Mesendoderm (in vitro differentiated cells): ENCODE results near the gene MYO1B.
"Not testable (repeated sequence)": the region's sequence is repeated elsewhere in the genome, so short reads cannot be mapped to it uniquely, and the experiment has no call there.

Experiments
- DNase-seq: peaks from one replicate; pipeline ENCODE4 v3.0.0; 2013
- H2AK5ac ChIP-seq: 2 replicates; pipeline ENCODE4 v1.6.1; 2013; ENCODE audit warnings: low read length, inconsistent platforms
- H2BK120ac ChIP-seq: 2 replicates; pipeline ENCODE4 v1.6.1; 2013; ENCODE audit warnings: low read depth, mild to moderate bottlenecking, low read length, moderate library complexity, mixed read lengths
- H2BK15ac ChIP-seq: replicated peaks from 2 replicates; pipeline ENCODE4 v1.6.1; 2013; ENCODE audit warnings: low read depth, mild to moderate bottlenecking, moderate library complexity
- H2BK5ac ChIP-seq: 2 replicates; pipeline ENCODE4 v1.6.1; 2013; ENCODE audit warnings: low read length, inconsistent platforms
- H3K18ac ChIP-seq: 2 replicates; pipeline ENCODE4 v1.6.1; 2013; ENCODE audit warnings: mild to moderate bottlenecking, low read length, mixed read lengths
- H3K23ac ChIP-seq: one replicate; pipeline ENCODE4 v1.6.1; 2013; ENCODE audit warnings: low read length
- H3K27ac ChIP-seq: 2 replicates; pipeline ENCODE4 v1.5.1; 2013; ENCODE audit warnings: low read depth, mild to moderate bottlenecking, inconsistent platforms, low read length, moderate library complexity
- H3K27me3 ChIP-seq: 2 replicates; pipeline ENCODE4 v1.6.1; 2013; ENCODE audit warnings: low read length, control low read depth, mild to moderate bottlenecking, inconsistent platforms; ENCODE audit not compliant: insufficient read depth, poor library complexity
- H3K36me3 ChIP-seq: 2 replicates; pipeline ENCODE4 v1.6.1; 2013; ENCODE audit warnings: low read length, inconsistent platforms; ENCODE audit not compliant: control insufficient read depth, insufficient read depth
- H3K4ac ChIP-seq: one replicate; pipeline ENCODE4 v1.6.1; 2013; ENCODE audit warnings: low read depth, mild to moderate bottlenecking, low read length, moderate library complexity
- H3K4me1 ChIP-seq: 2 replicates; pipeline ENCODE4 v1.6.1; 2013; ENCODE audit warnings: low read depth, low read length, inconsistent platforms; ENCODE audit not compliant: control insufficient read depth
- H3K4me2 ChIP-seq: 2 replicates; pipeline ENCODE4 v1.6.1; 2013; ENCODE audit warnings: low read length
- H3K4me3 ChIP-seq: 2 replicates; pipeline ENCODE4 v1.5.1; 2013; ENCODE audit warnings: mild to moderate bottlenecking, low read length
- H3K56ac ChIP-seq: one replicate; pipeline ENCODE4 v1.6.1; 2013; ENCODE audit warnings: low read length
- H3K79me1 ChIP-seq: 2 replicates; pipeline ENCODE4 v1.6.1; 2013; ENCODE audit warnings: low read length, inconsistent platforms
- H3K79me2 ChIP-seq: 2 replicates; pipeline ENCODE4 v1.6.1; 2013; ENCODE audit warnings: mild to moderate bottlenecking, low read length; ENCODE audit not compliant: control insufficient read depth, insufficient read depth
- H3K9ac ChIP-seq: 2 replicates; pipeline ENCODE4 v1.6.1; 2013; ENCODE audit warnings: low read length, inconsistent platforms
- H4K5ac ChIP-seq: one replicate; pipeline ENCODE4 v1.6.1; 2013; ENCODE audit warnings: low read length
- H4K8ac ChIP-seq: one replicate; pipeline ENCODE4 v1.6.1; 2013; ENCODE audit warnings: low read depth, mild to moderate bottlenecking, control low read depth, low read length, moderate library complexity
- WGBS: extraction: QIAGEN DNeasy Blood & Tissue Kit; methylation state at CpG from one replicate; pipeline ENCODE4 v1.1.7; 2013; ENCODE audit warnings: low lambda C conversion rate, missing lambda C conversion rate; ENCODE audit not compliant: insufficient coverage; ENCODE audit errors: extremely low coverage; 5-methylcytosine and 5-hydroxymethylcytosine counted together

MYO1B gene

DNA sequence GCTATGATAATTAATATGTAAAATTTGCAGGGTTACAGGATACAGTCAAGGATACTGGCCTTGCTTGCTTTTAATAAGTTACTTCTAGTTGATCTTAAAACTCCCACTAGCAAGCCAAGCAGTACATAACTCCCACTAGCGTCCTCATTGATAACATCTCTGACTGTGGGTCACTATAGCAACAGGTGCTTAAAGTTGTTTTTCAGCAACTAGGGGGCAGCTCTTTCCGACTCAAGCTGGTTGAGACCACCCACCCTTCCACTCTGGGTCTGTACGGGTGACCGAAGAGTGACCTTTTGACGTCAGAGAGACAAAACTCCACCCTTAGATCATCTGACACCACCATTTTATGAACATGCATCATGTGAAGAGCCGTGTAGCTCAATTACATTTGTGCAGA is 208.6 kb downstream of the MYO1B start:
- no peak for DNase-seq
- Histone ChIP-seq H3K27me3 (no peaks in the 10 kb centered on the region), H3K18ac (no peak overlapping the region), H3K4ac (no peak overlapping the region), H4K8ac (no peak overlapping the region), H2BK120ac (no peak overlapping the region), H3K4me2 (no peak overlapping the region), H3K27ac (no peak overlapping the region), H4K5ac (no peak overlapping the region), H3K23ac (no peak overlapping the region), H3K56ac (no peak overlapping the region), H3K79me1 (no peaks in the 10 kb centered on the region), H3K79me2 (no peaks in the 10 kb centered on the region), H3K4me1 (no peaks in the 10 kb centered on the region), H2AK5ac (no peak overlapping the region), H3K4me3 (no peak overlapping the region), H3K36me3 (no peaks in the 10 kb centered on the region), H3K9ac (no peak overlapping the region), H2BK15ac (no peak overlapping the region), H2BK5ac (no peak overlapping the region)
- no CpG with 5 or more reads among the region's 6 CpGs for WGBS

DNA sequence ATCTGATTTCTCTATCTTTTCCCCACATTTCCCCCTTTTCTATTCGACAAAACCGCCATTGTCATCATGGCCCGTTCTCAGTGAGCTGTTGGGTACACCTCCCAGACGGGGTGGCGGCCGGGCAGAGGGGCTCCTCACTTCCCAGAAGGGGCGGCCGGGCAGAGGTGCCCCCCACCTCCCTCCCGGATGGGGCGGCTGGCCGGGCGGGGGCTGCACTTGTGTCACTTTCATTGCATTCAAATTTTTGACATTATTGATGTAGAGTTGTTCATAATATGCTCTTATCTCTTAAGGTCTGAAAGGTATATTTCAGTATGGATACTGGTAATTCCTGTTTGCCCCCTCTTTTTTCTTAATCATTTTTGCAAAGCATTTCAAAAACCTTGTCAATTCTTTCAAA is 211.3 kb downstream of the MYO1B start:
- H3K56ac ChIP-seq, H3K79me1 ChIP-seq, H3K27me3 ChIP-seq, H2BK120ac ChIP-seq, H3K4me3 ChIP-seq, H4K5ac ChIP-seq, H3K9ac ChIP-seq, H3K4me2 ChIP-seq, H3K27ac ChIP-seq, H3K18ac ChIP-seq, H3K36me3 ChIP-seq, H3K4ac ChIP-seq, DNase-seq, H4K8ac ChIP-seq, H2BK15ac ChIP-seq, H2BK5ac ChIP-seq, H3K23ac ChIP-seq, H2AK5ac ChIP-seq, H3K79me2 ChIP-seq, H3K4me1 ChIP-seq: not testable (repeated sequence)
- no CpG with 5 or more reads among the region's 12 CpGs for WGBS

DNA sequence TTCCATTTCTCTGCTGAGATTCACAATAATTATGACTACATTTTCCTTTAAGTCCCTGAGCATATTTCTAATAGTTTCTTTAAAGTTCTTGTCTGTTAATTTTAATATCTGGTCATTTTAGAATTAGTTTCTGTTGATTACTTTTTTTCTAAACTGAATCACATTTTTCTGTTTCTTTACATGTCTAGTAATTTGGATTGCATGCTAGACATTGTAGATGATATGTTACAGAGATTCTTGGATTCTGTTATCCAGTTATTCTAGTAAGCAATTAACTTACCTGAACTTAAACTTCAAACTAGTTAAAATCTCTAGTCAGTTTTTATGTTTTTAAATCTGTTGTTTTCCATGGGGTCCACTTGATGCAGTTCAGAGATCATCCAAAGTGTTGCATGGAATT is 214.0 kb downstream of the MYO1B start:
- no peak overlapping the region for H3K56ac ChIP-seq
- no peak overlapping the region for H3K4me2 ChIP-seq
- H3K23ac ChIP-seq, result no peak overlapping the region
- H2BK5ac ChIP-seq, result no peak overlapping the region
- no peak overlapping the region for H3K4me3 ChIP-seq
- no peak overlapping the region for H4K8ac ChIP-seq
- H3K9ac ChIP-seq, result no peak overlapping the region
- no peak overlapping the region for H3K27ac ChIP-seq
- no peak overlapping the region for H3K18ac ChIP-seq
- H3K36me3 ChIP-seq, result no peaks in the 10 kb centered on the region
- H4K5ac ChIP-seq, result no peak overlapping the region
- H3K4me1 ChIP-seq, result no peaks in the 10 kb centered on the region
- no peak overlapping the region for H3K4ac ChIP-seq
- no peak overlapping the region for H2BK120ac ChIP-seq
- no peak overlapping the region for H2BK15ac ChIP-seq
- H3K27me3 ChIP-seq, result no peaks in the 10 kb centered on the region
- H3K79me2 ChIP-seq, result no peaks in the 10 kb centered on the region
- H2AK5ac ChIP-seq, result no peak overlapping the region
- no peaks in the 10 kb centered on the region for H3K79me1 ChIP-seq
- DNase-seq, result no peak

DNA sequence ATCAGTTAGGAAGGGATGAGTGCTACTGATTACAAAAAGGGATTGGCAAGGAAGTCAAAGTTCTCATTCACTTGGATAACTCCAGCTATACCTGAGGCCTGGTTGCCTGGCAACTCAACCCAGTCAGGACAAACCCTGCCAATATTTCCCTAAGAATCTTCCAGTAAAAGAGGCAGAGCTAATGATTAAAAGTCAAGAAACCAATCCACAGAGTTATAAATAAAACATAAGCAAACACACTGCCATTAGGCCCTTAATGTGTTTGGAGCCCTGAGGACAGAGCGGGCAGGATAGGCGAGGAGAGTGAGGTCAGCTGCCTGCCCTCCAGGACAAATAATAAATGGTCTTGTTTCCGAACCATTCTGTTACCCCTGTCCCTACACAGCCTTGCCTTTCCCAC is 217.2 kb downstream of the MYO1B start:
- no peak overlapping the region for H3K4ac ChIP-seq
- no peaks in the 10 kb centered on the region for H3K4me1 ChIP-seq
- no peak overlapping the region for H3K9ac ChIP-seq
- H3K56ac ChIP-seq, result no peak overlapping the region
- H3K23ac ChIP-seq, result no peak overlapping the region
- H3K36me3 ChIP-seq, result no peaks in the 10 kb centered on the region
- H2BK5ac ChIP-seq, result no peak overlapping the region
- H3K79me1 ChIP-seq, result no peaks in the 10 kb centered on the region
- no peak overlapping the region for H3K18ac ChIP-seq
- H4K8ac ChIP-seq, result no peak overlapping the region
- H2BK120ac ChIP-seq, result no peak overlapping the region
- H3K27me3 ChIP-seq, result no peaks in the 10 kb centered on the region
- H4K5ac ChIP-seq, result no peak overlapping the region
- no peak overlapping the region for H3K4me3 ChIP-seq
- no peak overlapping the region for H2AK5ac ChIP-seq
- no peaks in the 10 kb centered on the region for H3K79me2 ChIP-seq
- H3K27ac ChIP-seq, result no peak overlapping the region
- H2BK15ac ChIP-seq, result no peak overlapping the region
- no CpG with 5 or more reads among the region's 3 CpGs for WGBS
- H3K4me2 ChIP-seq, result no peak overlapping the region
- DNase-seq, result no peak

DNA sequence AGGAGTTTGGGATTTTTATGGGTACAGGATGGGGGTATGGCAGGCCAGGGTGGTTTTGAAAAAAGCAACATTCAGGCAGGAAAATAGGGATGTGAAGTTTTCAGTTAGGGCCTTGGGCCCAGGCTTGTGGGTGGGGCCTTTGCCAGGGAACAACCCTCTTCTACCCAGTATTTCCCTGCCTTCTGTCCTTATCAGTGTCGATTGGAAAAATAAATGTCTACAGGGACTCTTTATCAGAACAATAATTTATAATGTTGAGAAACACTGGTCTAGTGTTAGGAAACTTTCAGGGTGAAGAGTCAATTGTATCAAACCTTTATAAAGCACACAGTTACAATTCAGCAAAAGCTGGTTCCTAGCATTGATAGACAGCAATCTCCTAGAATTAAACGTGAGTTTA is 218.6 kb downstream of the MYO1B start:
- H3K23ac ChIP-seq, result no peak overlapping the region
- no peaks in the 10 kb centered on the region for H3K4me1 ChIP-seq
- no peaks in the 10 kb centered on the region for H3K79me1 ChIP-seq
- WGBS, result no CpG with 5 or more reads among the region's 2 CpGs
- H3K18ac ChIP-seq, result no peak overlapping the region
- no peak overlapping the region for H2BK15ac ChIP-seq
- no peaks in the 10 kb centered on the region for H3K79me2 ChIP-seq
- H2BK5ac ChIP-seq, result no peak overlapping the region
- H3K9ac ChIP-seq, result no peak overlapping the region
- H2AK5ac ChIP-seq, result no peak overlapping the region
- no peak overlapping the region for H4K8ac ChIP-seq
- H2BK120ac ChIP-seq, result no peak overlapping the region
- no peak overlapping the region for H3K56ac ChIP-seq
- H3K4me2 ChIP-seq, result no peak overlapping the region
- H4K5ac ChIP-seq, result no peak overlapping the region
- no peaks in the 10 kb centered on the region for H3K36me3 ChIP-seq
- H3K27me3 ChIP-seq, result no peaks in the 10 kb centered on the region
- no peak overlapping the region for H3K4me3 ChIP-seq
- no peak overlapping the region for H3K27ac ChIP-seq
- no peak for DNase-seq
- H3K4ac ChIP-seq, result no peak overlapping the region

DNA sequence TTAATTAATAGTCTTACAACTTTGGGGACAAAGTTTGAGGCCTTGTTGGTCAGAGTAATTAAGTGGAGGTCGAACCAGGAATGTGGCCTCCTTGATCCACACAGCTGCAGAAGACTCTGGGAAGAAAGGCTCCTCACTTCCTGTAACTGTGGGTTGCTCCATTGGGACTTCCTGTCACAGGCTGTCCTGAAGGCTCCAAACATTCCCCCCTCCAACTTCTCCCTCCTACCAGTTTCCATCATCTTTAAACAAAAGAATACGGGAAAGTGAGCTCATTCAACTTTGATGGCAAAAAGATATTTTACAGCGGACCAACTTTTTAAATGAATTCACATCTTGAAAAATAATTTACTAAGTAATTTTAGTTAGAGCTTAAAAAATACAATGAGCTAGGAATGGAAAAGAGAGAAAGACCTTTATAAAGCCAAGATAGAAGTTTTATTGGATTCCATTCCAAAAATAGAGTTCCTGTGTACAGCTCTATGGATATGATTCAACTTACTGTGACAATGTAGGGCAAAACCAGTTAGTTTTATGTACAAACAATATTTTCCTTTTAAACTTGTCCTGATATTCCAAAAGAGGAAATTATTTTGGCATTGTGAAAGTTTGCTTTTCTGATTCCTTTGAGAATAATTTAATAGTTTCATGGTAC is 220.7 kb downstream of the MYO1B start:
- Histone ChIP-seq H4K8ac (no peak overlapping the region), H3K56ac (no peak overlapping the region), H3K79me1 (no peaks in the 10 kb centered on the region), H3K79me2 (no peaks in the 10 kb centered on the region), H3K4ac (no peak overlapping the region), H3K4me2 (no peak overlapping the region), H3K27ac (no peak overlapping the region), H2BK5ac (no peak overlapping the region), H2AK5ac (no peak overlapping the region), H2BK120ac (no peak overlapping the region), H3K18ac (no peak overlapping the region), H3K4me1 (no peaks in the 10 kb centered on the region), H3K4me3 (no peak overlapping the region), H3K23ac (no peak overlapping the region), H2BK15ac (no peak overlapping the region), H3K9ac (no peak overlapping the region), H3K27me3 (no peaks in the 10 kb centered on the region), H4K5ac (no peak overlapping the region), H3K36me3 (no peaks in the 10 kb centered on the region)
- no peak for DNase-seq
- no CpG with 5 or more reads among the region's 3 CpGs for WGBS
